GM23338 (cell line): ENCODE measurements around the gene ISL2. TPM values are rescaled to one million over a fixed set of nuclear protein-coding genes. Genes with fewer than 3 reads are reported as not detected.

Source experiments
- ATAC-seq: fragments of 200-7000 bp; cut with Tn5 transposase; 3 replicates; pipeline ENCODE4 v1.9.1; 2020
- DNase-seq: peaks from one replicate; pipeline ENCODE4 v3.0.0-alpha.2; 2015; ENCODE audit warnings: low spot score
- H2AFZ ChIP-seq: fragments of 200-600 bp; sonication (generic); 2 replicates; pipeline ENCODE4 v1.8.0; 2016; ENCODE audit warnings: antibody characterized with exemption, mild to moderate bottlenecking, moderate library complexity
- H3F3A ChIP-seq: fragments of 200-600 bp; sonication (generic); replicated peaks from 2 replicates; pipeline ENCODE4 v1.8.0; 2017; ENCODE audit warnings: antibody characterized with exemption, mixed run types, low read depth
- H3K27ac ChIP-seq: fragments of 200-600 bp; sonication (generic); 2 replicates; pipeline ENCODE4 v1.6.1; 2016; ENCODE audit warnings: low read depth
- H3K27me3 ChIP-seq: fragments of 200-600 bp; sonication (generic); 2 replicates; pipeline ENCODE4 v1.8.0; 2016; ENCODE audit warnings: mild to moderate bottlenecking, mixed run types, moderate library complexity; ENCODE audit not compliant: insufficient read depth
- H3K36me3 ChIP-seq: fragments of 200-600 bp; sonication (generic); 2 replicates; pipeline ENCODE4 v1.8.0; 2016; ENCODE audit warnings: mild to moderate bottlenecking; ENCODE audit not compliant: insufficient read depth
- H3K4me1 ChIP-seq: fragments of 200-600 bp; sonication (generic); 2 replicates; pipeline ENCODE4 v1.8.0; 2016; ENCODE audit warnings: mild to moderate bottlenecking, moderate library complexity; ENCODE audit not compliant: insufficient read depth
- H3K4me2 ChIP-seq: fragments of 200-600 bp; sonication (generic); 2 replicates; pipeline ENCODE4 v1.7.1; 2017; ENCODE audit warnings: mixed run types
- H3K4me3 ChIP-seq: fragments of 200-600 bp; sonication (generic); 2 replicates; pipeline ENCODE4 v1.6.1; 2016; ENCODE audit warnings: mixed run types
- H3K79me2 ChIP-seq: fragments of 200-600 bp; sonication (generic); replicated peaks from 2 replicates; pipeline ENCODE4 v1.8.0; 2017; ENCODE audit warnings: mild to moderate bottlenecking; ENCODE audit not compliant: insufficient read depth
- H3K9me2 ChIP-seq: fragments of 200-600 bp; sonication (generic); 2 replicates; pipeline ENCODE4 v1.8.0; 2017; ENCODE audit not compliant: insufficient read depth
- H4K20me1 ChIP-seq: fragments of 200-600 bp; sonication (generic); replicated peaks from 2 replicates; pipeline ENCODE4 v1.8.0; 2017; ENCODE audit warnings: mild to moderate bottlenecking; ENCODE audit not compliant: insufficient read depth
- H3K27ac Mint-ChIP-seq: 2 replicates; pipeline ENCODE4 v1.8.0; 2020; ENCODE audit warnings: inconsistent platforms, mild to moderate bottlenecking, moderate library complexity, mixed read lengths
- H3K27me3 Mint-ChIP-seq: 3 replicates; pipeline ENCODE4 v1.8.0; 2022; ENCODE audit warnings: low read depth, mild to moderate bottlenecking, moderate library complexity, mixed read lengths, inconsistent platforms; ENCODE audit not compliant: insufficient read depth, poor library complexity
- H3K36me3 Mint-ChIP-seq: 3 replicates; pipeline ENCODE4 v1.8.0; 2021; ENCODE audit warnings: low read depth, mild to moderate bottlenecking, inconsistent platforms, moderate library complexity, mixed read lengths
- H3K4me1 Mint-ChIP-seq: 3 replicates; pipeline ENCODE4 v1.8.0; 2020; ENCODE audit warnings: mild to moderate bottlenecking, inconsistent platforms, mixed read lengths
- H3K4me3 Mint-ChIP-seq: 3 replicates; pipeline ENCODE4 v1.8.0; 2021; ENCODE audit warnings: moderate library complexity, mild to moderate bottlenecking, inconsistent platforms, mixed read lengths
- H3K9me3 Mint-ChIP-seq: 3 replicates; pipeline ENCODE4 v1.8.0; 2020; ENCODE audit warnings: moderate library complexity, mild to moderate bottlenecking, inconsistent platforms, mixed read lengths
- CREB1 ChIP-seq: fragments of 250-450 bp; sonication (Bioruptor Pico); IDR thresholded peaks from 2 replicates; pipeline ENCODE4 v1.5.0; 2020; ENCODE audit warnings: low read depth, mild to moderate bottlenecking, moderate library complexity
- EZH2 ChIP-seq: fragments of 200-600 bp; sonication (generic); IDR thresholded peaks from one replicate; pipeline ENCODE4 v1.8.0; 2017; ENCODE audit warnings: antibody characterized with exemption, mild to moderate bottlenecking, low read depth; ENCODE audit not compliant: unreplicated experiment
- EZH2phosphoT487 ChIP-seq: fragments of 200-600 bp; sonication (generic); IDR thresholded peaks from one replicate; pipeline ENCODE4 v1.8.1; 2018; ENCODE audit warnings: antibody characterized with exemption; ENCODE audit not compliant: unreplicated experiment
- JUNB ChIP-seq: IDR thresholded peaks from one replicate; pipeline ENCODE4 v1.6.1; 2016; ENCODE audit warnings: antibody characterized with exemption; ENCODE audit not compliant: unreplicated experiment
- NANOG ChIP-seq: IDR thresholded peaks from 2 replicates; pipeline ENCODE4 v1.6.1; 2016; ENCODE audit warnings: antibody characterized with exemption, borderline replicate concordance
- POLR2AphosphoS5 ChIP-seq: IDR thresholded peaks from 2 replicates; pipeline ENCODE4 v1.6.1; 2016; ENCODE audit warnings: antibody characterized with exemption, low read depth
- STAT1 ChIP-seq: IDR thresholded peaks from one replicate; pipeline ENCODE4 v1.6.1; 2016; ENCODE audit warnings: antibody characterized with exemption; ENCODE audit not compliant: unreplicated experiment
- ZNF114 ChIP-seq: fragments of 250-450 bp; sonication (Bioruptor Pico); IDR thresholded peaks from 2 replicates; pipeline ENCODE4 v1.5.0; 2020; ENCODE audit warnings: mild to moderate bottlenecking, moderate library complexity
- ZNF331 ChIP-seq: fragments of 250-450 bp; sonication (Bioruptor Pico); IDR thresholded peaks from 2 replicates; pipeline ENCODE4 v1.5.0; 2020; ENCODE audit warnings: low read depth, mild to moderate bottlenecking, moderate library complexity
- polyA plus RNA-seq: library from polyadenylated mRNA; unstranded; fragments of >200 nt; fragmentation: Nextera tagmentation; extraction: Ambion mirVana; gene quantifications from 2 replicates; pipeline ENCODE4 v1.2.1, GENCODE V29; 2016
- total RNA-seq: library from RNA; depleted of rRNA; stranded (reverse); fragments of >200 nt; shearing (Covaris generic); gene quantifications from 2 replicates; pipeline ENCODE4 v1.2.3, GENCODE V29; 2014
- TF ChIP-seq, protein P1 (sequence below): IDR thresholded peaks from 2 replicates; pipeline ENCODE4 v1.6.1; 2016; ENCODE audit warnings: antibody characterized with exemption
- TF ChIP-seq, protein P2 (sequence below): fragments of 250-450 bp; sonication (Bioruptor Pico); IDR thresholded peaks from 2 replicates; pipeline ENCODE4 v1.5.0; 2020; ENCODE audit warnings: mild to moderate bottlenecking, moderate library complexity
- TF ChIP-seq, protein P3 (sequence below): IDR thresholded peaks from one replicate; pipeline ENCODE4 v1.6.1; 2018; ENCODE audit warnings: antibody characterized with exemption; ENCODE audit not compliant: unreplicated experiment
- TF ChIP-seq, protein P4 (sequence below), 2 experiments: fragments of 200-600 bp in 1 of 2; sonication (generic) in 1 of 2; conservative IDR thresholded peaks; 2 replicates each; pipeline versions ENCODE4 v1.5.1 to v1.6.1; 2016 to 2017; ENCODE audit warnings: antibody characterized with exemption in 2 of 2, low read depth in 2 of 2, mild to moderate bottlenecking in 2 of 2, moderate library complexity in 1 of 2

Gene ISL2
- total and polyA plus RNA-seq, 2 experiments from 2014 or later, result 0.65 to 2.7 TPM

DNA sequence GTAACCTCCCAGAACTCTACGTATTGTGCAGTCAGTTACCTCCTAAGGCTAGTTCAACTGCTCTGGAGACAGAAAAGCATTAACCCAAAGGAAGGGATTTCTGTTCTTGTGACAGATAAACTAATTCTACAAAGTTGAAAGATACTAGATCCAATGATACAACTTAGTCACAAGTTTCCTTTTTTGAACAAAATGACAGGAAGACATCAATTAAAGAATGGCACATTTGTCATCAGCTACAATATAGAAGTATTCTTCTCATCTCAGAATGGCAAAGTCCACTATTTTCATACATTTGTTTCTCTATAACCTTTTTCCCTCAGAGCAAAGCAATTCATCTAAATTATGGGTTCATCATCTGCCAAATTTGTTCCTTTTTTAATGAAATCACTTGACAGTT, 43.7 kb downstream of the ISL2 start:
- no peak overlapping the region for H3K27ac Mint-ChIP-seq
- H2AFZ ChIP-seq, result no peak overlapping the region
- H3K27me3 Mint-ChIP-seq, result no peaks in the 10 kb centered on the region
- TF ChIP-seq STAT1 (no peak), ZNF331 (CRISPR knock-in tag) (no peak), POLR2AphosphoS5 (no peak), EZH2 (no peak), NANOG (no peak), JUNB (no peak), EZH2phosphoT487 (no peak), ZNF114 (CRISPR knock-in tag) (no peak), CREB1 (CRISPR knock-in tag) (no peak)
- TF ChIP-seq, protein P1, sequence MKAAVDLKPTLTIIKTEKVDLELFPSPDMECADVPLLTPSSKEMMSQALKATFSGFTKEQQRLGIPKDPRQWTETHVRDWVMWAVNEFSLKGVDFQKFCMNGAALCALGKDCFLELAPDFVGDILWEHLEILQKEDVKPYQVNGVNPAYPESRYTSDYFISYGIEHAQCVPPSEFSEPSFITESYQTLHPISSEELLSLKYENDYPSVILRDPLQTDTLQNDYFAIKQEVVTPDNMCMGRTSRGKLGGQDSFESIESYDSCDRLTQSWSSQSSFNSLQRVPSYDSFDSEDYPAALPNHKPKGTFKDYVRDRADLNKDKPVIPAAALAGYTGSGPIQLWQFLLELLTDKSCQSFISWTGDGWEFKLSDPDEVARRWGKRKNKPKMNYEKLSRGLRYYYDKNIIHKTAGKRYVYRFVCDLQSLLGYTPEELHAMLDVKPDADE, result no peak
- TF ChIP-seq, protein P2, sequence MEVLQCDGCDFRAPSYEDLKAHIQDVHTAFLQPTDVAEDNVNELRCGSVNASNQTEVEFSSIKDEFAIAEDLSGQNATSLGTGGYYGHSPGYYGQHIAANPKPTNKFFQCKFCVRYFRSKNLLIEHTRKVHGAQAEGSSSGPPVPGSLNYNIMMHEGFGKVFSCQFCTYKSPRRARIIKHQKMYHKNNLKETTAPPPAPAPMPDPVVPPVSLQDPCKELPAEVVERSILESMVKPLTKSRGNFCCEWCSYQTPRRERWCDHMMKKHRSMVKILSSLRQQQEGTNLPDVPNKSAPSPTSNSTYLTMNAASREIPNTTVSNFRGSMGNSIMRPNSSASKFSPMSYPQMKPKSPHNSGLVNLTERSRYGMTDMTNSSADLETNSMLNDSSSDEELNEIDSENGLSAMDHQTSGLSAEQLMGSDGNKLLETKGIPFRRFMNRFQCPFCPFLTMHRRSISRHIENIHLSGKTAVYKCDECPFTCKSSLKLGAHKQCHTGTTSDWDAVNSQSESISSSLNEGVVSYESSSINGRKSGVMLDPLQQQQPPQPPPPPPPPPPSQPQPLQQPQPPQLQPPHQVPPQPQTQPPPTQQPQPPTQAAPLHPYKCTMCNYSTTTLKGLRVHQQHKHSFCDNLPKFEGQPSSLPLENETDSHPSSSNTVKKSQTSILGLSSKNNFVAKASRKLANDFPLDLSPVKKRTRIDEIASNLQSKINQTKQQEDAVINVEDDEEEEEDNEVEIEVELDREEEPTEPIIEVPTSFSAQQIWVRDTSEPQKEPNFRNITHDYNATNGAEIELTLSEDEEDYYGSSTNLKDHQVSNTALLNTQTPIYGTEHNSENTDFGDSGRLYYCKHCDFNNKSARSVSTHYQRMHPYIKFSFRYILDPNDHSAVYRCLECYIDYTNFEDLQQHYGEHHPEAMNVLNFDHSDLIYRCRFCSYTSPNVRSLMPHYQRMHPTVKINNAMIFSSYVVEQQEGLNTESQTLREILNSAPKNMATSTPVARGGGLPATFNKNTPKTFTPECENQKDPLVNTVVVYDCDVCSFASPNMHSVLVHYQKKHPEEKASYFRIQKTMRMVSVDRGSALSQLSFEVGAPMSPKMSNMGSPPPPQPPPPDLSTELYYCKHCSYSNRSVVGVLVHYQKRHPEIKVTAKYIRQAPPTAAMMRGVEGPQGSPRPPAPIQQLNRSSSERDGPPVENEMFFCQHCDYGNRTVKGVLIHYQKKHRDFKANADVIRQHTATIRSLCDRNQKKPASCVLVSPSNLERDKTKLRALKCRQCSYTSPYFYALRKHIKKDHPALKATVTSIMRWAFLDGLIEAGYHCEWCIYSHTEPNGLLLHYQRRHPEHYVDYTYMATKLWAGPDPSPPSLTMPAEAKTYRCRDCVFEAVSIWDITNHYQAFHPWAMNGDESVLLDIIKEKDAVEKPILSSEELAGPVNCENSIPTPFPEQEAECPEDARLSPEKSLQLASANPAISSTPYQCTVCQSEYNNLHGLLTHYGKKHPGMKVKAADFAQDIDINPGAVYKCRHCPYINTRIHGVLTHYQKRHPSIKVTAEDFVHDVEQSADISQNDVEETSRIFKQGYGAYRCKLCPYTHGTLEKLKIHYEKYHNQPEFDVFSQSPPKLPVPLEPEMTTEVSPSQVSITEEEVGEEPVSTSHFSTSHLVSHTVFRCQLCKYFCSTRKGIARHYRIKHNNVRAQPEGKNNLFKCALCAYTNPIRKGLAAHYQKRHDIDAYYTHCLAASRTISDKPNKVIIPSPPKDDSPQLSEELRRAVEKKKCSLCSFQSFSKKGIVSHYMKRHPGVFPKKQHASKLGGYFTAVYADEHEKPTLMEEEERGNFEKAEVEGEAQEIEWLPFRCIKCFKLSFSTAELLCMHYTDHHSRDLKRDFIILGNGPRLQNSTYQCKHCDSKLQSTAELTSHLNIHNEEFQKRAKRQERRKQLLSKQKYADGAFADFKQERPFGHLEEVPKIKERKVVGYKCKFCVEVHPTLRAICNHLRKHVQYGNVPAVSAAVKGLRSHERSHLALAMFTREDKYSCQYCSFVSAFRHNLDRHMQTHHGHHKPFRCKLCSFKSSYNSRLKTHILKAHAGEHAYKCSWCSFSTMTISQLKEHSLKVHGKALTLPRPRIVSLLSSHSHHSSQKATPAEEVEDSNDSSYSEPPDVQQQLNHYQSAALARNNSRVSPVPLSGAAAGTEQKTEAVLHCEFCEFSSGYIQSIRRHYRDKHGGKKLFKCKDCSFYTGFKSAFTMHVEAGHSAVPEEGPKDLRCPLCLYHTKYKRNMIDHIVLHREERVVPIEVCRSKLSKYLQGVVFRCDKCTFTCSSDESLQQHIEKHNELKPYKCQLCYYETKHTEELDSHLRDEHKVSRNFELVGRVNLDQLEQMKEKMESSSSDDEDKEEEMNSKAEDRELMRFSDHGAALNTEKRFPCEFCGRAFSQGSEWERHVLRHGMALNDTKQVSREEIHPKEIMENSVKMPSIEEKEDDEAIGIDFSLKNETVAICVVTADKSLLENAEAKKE (CRISPR knock-in tag), result no peak
- TF ChIP-seq, protein P3, sequence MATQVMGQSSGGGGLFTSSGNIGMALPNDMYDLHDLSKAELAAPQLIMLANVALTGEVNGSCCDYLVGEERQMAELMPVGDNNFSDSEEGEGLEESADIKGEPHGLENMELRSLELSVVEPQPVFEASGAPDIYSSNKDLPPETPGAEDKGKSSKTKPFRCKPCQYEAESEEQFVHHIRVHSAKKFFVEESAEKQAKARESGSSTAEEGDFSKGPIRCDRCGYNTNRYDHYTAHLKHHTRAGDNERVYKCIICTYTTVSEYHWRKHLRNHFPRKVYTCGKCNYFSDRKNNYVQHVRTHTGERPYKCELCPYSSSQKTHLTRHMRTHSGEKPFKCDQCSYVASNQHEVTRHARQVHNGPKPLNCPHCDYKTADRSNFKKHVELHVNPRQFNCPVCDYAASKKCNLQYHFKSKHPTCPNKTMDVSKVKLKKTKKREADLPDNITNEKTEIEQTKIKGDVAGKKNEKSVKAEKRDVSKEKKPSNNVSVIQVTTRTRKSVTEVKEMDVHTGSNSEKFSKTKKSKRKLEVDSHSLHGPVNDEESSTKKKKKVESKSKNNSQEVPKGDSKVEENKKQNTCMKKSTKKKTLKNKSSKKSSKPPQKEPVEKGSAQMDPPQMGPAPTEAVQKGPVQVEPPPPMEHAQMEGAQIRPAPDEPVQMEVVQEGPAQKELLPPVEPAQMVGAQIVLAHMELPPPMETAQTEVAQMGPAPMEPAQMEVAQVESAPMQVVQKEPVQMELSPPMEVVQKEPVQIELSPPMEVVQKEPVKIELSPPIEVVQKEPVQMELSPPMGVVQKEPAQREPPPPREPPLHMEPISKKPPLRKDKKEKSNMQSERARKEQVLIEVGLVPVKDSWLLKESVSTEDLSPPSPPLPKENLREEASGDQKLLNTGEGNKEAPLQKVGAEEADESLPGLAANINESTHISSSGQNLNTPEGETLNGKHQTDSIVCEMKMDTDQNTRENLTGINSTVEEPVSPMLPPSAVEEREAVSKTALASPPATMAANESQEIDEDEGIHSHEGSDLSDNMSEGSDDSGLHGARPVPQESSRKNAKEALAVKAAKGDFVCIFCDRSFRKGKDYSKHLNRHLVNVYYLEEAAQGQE, result no peak
- TF ChIP-seq, protein P4, sequence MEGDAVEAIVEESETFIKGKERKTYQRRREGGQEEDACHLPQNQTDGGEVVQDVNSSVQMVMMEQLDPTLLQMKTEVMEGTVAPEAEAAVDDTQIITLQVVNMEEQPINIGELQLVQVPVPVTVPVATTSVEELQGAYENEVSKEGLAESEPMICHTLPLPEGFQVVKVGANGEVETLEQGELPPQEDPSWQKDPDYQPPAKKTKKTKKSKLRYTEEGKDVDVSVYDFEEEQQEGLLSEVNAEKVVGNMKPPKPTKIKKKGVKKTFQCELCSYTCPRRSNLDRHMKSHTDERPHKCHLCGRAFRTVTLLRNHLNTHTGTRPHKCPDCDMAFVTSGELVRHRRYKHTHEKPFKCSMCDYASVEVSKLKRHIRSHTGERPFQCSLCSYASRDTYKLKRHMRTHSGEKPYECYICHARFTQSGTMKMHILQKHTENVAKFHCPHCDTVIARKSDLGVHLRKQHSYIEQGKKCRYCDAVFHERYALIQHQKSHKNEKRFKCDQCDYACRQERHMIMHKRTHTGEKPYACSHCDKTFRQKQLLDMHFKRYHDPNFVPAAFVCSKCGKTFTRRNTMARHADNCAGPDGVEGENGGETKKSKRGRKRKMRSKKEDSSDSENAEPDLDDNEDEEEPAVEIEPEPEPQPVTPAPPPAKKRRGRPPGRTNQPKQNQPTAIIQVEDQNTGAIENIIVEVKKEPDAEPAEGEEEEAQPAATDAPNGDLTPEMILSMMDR (conservative IDR thresholded peaks at IDR 0.05; ENCODE audit: low read depth in 2 of 2), result no peak
- no peaks in the 10 kb centered on the region for H4K20me1 ChIP-seq
- H3K4me3 Mint-ChIP-seq, result no peak overlapping the region
- peaks cover 6% of the 10 kb centered on the region; the same call in 2 of the 3 replicates for H3K4me1 Mint-ChIP-seq
- no peaks in the 10 kb centered on the region for H3K36me3 ChIP-seq
- no peaks in the 10 kb centered on the region for H3K27me3 ChIP-seq
- H3K9me2 ChIP-seq, result no peaks in the 10 kb centered on the region
- no peaks in the 10 kb centered on the region for H3K79me2 ChIP-seq
- no peak for ATAC-seq
- no peak overlapping the region for H3K27ac ChIP-seq
- DNase-seq, result no peak
- H3K36me3 Mint-ChIP-seq, result no peaks in the 10 kb centered on the region
- H3K4me3 ChIP-seq, result no peak overlapping the region
- no peak overlapping the region for H3K4me2 ChIP-seq
- H3K4me1 ChIP-seq, result no peaks in the 10 kb centered on the region
- no peaks in the 10 kb centered on the region for H3F3A ChIP-seq
- H3K9me3 Mint-ChIP-seq, result no peaks in the 10 kb centered on the region
